ENCODE measurements around the gene STAT4.

STAT4 gene

DNA sequence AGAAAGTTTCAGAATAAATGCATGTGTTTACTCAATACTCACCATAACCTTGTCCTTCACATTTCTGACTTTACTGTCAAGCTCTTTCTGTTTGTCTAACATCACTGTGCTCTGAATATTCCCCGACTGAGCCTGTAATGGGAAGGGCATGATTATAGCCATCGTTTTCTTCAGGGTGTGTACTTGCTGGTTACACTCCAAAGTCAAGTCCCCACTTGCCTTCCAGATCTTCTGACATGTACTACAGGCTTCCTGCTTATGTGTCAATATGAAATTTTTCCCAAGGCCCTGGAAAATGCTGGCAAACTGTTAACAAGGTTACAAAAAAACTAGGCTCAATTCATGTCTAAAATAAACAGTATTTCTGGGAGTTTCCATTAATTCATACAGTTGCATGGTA is 149.8 kb downstream of the STAT4 start:
- Histone ChIP-seq H3K14ac (ENCODE audit: low read length) (no peak overlapping the region), H2BK15ac (ENCODE audit: low read length) (no peak overlapping the region), H3K4me3 (ENCODE audit: low read length in 2 of 2) (no peak overlapping the region), H2AFZ (ENCODE audit: low read length) (no peak overlapping the region), H2AK5ac (ENCODE audit: low read depth, low read length) (no peak overlapping the region), H2BK12ac (ENCODE audit: low read length) (no peak overlapping the region), H3K9ac (ENCODE audit: low read depth, low read length, poor library complexity) (no peak overlapping the region), H3K23ac (ENCODE audit: low read depth, low read length, poor library complexity) (no peak overlapping the region), H3K18ac (ENCODE audit: low read length) (no peak overlapping the region), H3K79me1 (ENCODE audit: low read depth, low read length) (no peaks in the 10 kb centered on the region), H3K36me3 (replicated peaks in 1 of 2; ENCODE audit: control insufficient read depth in 2 of 2, insufficient read depth in 2 of 2, low read length in 2 of 2) (peaks cover 30 to 99% of the 10 kb centered on the region in 2 donors), H3K9me3 (replicated peaks in 1 of 2; ENCODE audit: control insufficient read depth in 2 of 2, insufficient read depth in 1 of 2, low read depth in 1 of 2, low read length in 2 of 2) (peaks cover 0 to 5% of the 10 kb centered on the region in 2 donors), H4K91ac (ENCODE audit: low read depth, low read length, poor library complexity) (no peak overlapping the region), H3K27ac (replicated peaks; ENCODE audit: low read length) (no peak overlapping the region), H3K4me2 (ENCODE audit: insufficient read depth, low read length, poor library complexity, severe bottlenecking) (no peak overlapping the region), H4K8ac (ENCODE audit: low read depth, low read length) (no peak overlapping the region), H3K27me3 (ENCODE audit: control insufficient read depth in 3 of 3, insufficient read depth in 3 of 3, low read depth in 1 of 3, low read length in 3 of 3) (no peaks in the 10 kb centered on the region), H3K4ac (ENCODE audit: low read length) (no peak overlapping the region), H2BK5ac (ENCODE audit: low read length) (no peak overlapping the region), H3K4me1 (ENCODE audit: control insufficient read depth in 2 of 2, insufficient read depth in 1 of 2, low read depth in 1 of 2, low read length in 2 of 2) (no peaks in the 10 kb centered on the region), H2BK120ac (ENCODE audit: low read depth, low read length) (no peak overlapping the region)
- WGBS, 2 donors (ENCODE audit: extremely low coverage in 2 of 2, insufficient read length in 2 of 2, insufficient replicate concordance in 1 of 2), result no CpG with 5 or more reads among the region's 2 CpGs
- no peak for DNase-seq (ENCODE audit: low spot score)

DNA sequence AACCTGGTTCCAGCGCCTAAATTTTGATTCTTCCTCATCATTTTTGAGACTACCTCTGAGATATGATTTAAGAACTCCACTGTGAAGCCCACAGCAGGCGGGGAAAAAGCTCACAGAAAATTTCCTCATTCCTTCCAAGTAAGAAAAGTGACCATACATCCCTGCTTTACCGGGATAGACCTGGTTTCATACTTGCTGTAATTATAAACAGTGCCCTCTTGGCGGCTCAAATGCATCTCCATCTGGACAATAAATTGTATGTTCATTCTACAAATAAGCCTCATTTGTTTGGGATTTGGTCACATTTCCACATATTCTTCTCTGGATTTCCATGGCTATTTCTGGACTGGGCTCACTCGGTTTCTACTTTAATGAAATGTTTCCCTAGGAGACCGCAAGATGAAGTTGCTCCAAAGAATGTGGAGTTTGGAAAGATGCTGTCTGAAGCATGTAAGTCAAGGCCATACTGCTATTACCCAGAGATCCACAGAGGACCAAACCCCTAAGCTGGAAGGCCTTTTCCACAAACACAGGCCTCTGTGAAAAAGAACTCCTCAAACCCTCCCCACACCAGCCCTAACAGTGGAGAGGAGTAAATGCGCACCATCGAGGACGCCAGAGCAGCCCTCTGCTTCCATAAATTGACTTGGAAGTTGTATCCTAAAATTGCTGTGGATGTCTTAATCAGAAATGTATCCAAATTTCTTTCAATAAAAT is 150.7 kb downstream of the STAT4 start:
- no peak overlapping the region for H3K9ac ChIP-seq (ENCODE audit: low read depth, low read length, poor library complexity)
- H2BK15ac ChIP-seq (ENCODE audit: low read length), result no peak overlapping the region
- no peak overlapping the region for H3K4me3 ChIP-seq (ENCODE audit: low read length in 2 of 2)
- no peak overlapping the region for H2BK12ac ChIP-seq (ENCODE audit: low read length)
- peaks cover 0 to 5% of the 10 kb centered on the region in 2 donors for H3K9me3 ChIP-seq (replicated peaks in 1 of 2; ENCODE audit: control insufficient read depth in 2 of 2, insufficient read depth in 1 of 2, low read depth in 1 of 2, low read length in 2 of 2)
- H3K27ac ChIP-seq (replicated peaks; ENCODE audit: low read length), result no peak overlapping the region
- no peak overlapping the region for H2BK120ac ChIP-seq (ENCODE audit: low read depth, low read length)
- no peaks in the 10 kb centered on the region for H3K4me1 ChIP-seq (ENCODE audit: control insufficient read depth in 2 of 2, insufficient read depth in 1 of 2, low read depth in 1 of 2, low read length in 2 of 2)
- no peak overlapping the region for H3K4me2 ChIP-seq (ENCODE audit: insufficient read depth, low read length, poor library complexity, severe bottlenecking)
- H3K14ac ChIP-seq (ENCODE audit: low read length), result no peak overlapping the region
- WGBS, 2 donors (ENCODE audit: extremely low coverage in 2 of 2, insufficient read length in 2 of 2, insufficient replicate concordance in 1 of 2), result no CpG with 5 or more reads among the region's 9 CpGs
- peaks cover 27 to 99% of the 10 kb centered on the region in 2 donors for H3K36me3 ChIP-seq (replicated peaks in 1 of 2; ENCODE audit: control insufficient read depth in 2 of 2, insufficient read depth in 2 of 2, low read length in 2 of 2)
- no peak overlapping the region for H3K23ac ChIP-seq (ENCODE audit: low read depth, low read length, poor library complexity)
- no peaks in the 10 kb centered on the region for H3K79me1 ChIP-seq (ENCODE audit: low read depth, low read length)
- no peak overlapping the region for H2BK5ac ChIP-seq (ENCODE audit: low read length)
- H4K8ac ChIP-seq (ENCODE audit: low read depth, low read length), result no peak overlapping the region
- H3K4ac ChIP-seq (ENCODE audit: low read length), result no peak overlapping the region
- no peak overlapping the region for H4K91ac ChIP-seq (ENCODE audit: low read depth, low read length, poor library complexity)
- H3K27me3 ChIP-seq (ENCODE audit: control insufficient read depth in 3 of 3, insufficient read depth in 3 of 3, low read depth in 1 of 3, low read length in 3 of 3), result no peaks in the 10 kb centered on the region
- no peak overlapping the region for H2AFZ ChIP-seq (ENCODE audit: low read length)
- H2AK5ac ChIP-seq (ENCODE audit: low read depth, low read length), result no peak overlapping the region
- no peak overlapping the region for H3K18ac ChIP-seq (ENCODE audit: low read length)
- DNase-seq (ENCODE audit: low spot score), result no peak

DNA sequence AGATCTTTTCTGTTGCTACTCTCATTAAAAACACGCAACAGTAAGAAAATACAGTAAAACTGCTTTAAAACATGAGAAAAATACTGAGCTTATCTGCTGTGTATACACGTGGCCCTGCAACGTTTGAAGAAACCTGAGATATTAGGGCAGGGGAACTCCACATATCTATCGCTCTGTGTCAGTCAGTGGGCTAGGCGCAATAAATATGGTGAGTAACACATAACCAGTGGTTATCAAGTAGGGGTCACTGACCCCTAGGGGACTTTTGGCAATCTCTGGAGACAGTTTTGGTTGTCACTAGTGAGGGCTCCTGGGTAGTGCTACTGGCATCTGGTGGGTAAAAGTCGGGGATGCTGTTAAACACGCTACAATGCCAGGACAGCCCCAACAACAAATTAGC is 151.7 kb downstream of the STAT4 start:
- Histone ChIP-seq H2BK120ac (ENCODE audit: low read depth, low read length) (no peak overlapping the region), H3K14ac (ENCODE audit: low read length) (no peak overlapping the region), H3K4me2 (ENCODE audit: insufficient read depth, low read length, poor library complexity, severe bottlenecking) (no peak overlapping the region), H3K36me3 (replicated peaks in 1 of 2; ENCODE audit: control insufficient read depth in 2 of 2, insufficient read depth in 2 of 2, low read length in 2 of 2) (peaks cover 31 to 97% of the 10 kb centered on the region in 2 donors), H2BK5ac (ENCODE audit: low read length) (no peak overlapping the region), H3K27me3 (ENCODE audit: control insufficient read depth in 3 of 3, insufficient read depth in 3 of 3, low read depth in 1 of 3, low read length in 3 of 3) (no peaks in the 10 kb centered on the region), H3K18ac (ENCODE audit: low read length) (no peak overlapping the region), H2AFZ (ENCODE audit: low read length) (no peak overlapping the region), H4K91ac (ENCODE audit: low read depth, low read length, poor library complexity) (no peak overlapping the region), H3K27ac (replicated peaks; ENCODE audit: low read length) (no peak overlapping the region), H3K9ac (ENCODE audit: low read depth, low read length, poor library complexity) (no peak overlapping the region), H2BK12ac (ENCODE audit: low read length) (no peak overlapping the region), H3K4ac (ENCODE audit: low read length) (no peak overlapping the region), H2BK15ac (ENCODE audit: low read length) (no peak overlapping the region), H3K79me1 (ENCODE audit: low read depth, low read length) (no peaks in the 10 kb centered on the region), H3K4me3 (ENCODE audit: low read length in 2 of 2) (no peak overlapping the region), H3K9me3 (replicated peaks in 1 of 2; ENCODE audit: control insufficient read depth in 2 of 2, insufficient read depth in 1 of 2, low read depth in 1 of 2, low read length in 2 of 2) (no peaks in the 10 kb centered on the region), H3K4me1 (ENCODE audit: control insufficient read depth in 2 of 2, insufficient read depth in 1 of 2, low read depth in 1 of 2, low read length in 2 of 2) (no peaks in the 10 kb centered on the region), H3K23ac (ENCODE audit: low read depth, low read length, poor library complexity) (no peak overlapping the region), H4K8ac (ENCODE audit: low read depth, low read length) (no peak overlapping the region), H2AK5ac (ENCODE audit: low read depth, low read length) (no peak overlapping the region)
- WGBS, 2 donors (ENCODE audit: extremely low coverage in 2 of 2, insufficient read length in 2 of 2, insufficient replicate concordance in 1 of 2), result no CpG with 5 or more reads among the region's 7 CpGs
- no peak for DNase-seq (ENCODE audit: low spot score)

DNA sequence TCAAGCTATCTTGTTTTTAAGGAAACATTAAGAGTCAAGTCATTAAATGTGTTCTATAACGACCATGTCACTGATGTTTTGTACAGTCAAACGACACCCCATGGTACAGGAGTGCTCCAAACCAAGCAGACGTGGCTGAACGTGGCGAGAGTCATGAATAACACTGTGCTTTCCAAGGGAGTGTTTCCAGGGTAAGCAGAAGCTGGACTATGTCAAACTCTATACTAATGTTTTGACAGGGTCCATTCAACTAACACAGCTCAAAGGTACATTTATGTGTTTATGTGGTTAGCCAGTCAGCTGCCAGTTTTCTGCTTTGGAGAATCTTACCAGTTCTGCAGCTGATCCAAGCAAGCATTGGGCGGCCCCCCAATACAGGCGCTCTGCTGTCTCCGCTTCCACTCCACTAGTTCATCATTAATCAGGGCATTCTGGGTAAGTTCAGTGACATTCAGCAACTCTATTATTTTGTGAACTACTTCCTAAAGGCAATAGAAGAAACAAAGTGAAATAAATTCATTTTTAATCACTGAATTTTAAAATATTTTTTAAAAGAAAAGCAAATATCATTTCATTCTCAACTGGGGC is 153.2 kb downstream of the STAT4 start:
- Histone ChIP-seq H2BK12ac (ENCODE audit: low read length) (no peak overlapping the region), H3K9me3 (replicated peaks in 1 of 2; ENCODE audit: control insufficient read depth in 2 of 2, insufficient read depth in 1 of 2, low read depth in 1 of 2, low read length in 2 of 2) (no peaks in the 10 kb centered on the region), H3K9ac (ENCODE audit: low read depth, low read length, poor library complexity) (no peak overlapping the region), H2AK5ac (ENCODE audit: low read depth, low read length) (no peak overlapping the region), H3K4me3 (ENCODE audit: low read length in 2 of 2) (no peak overlapping the region), H3K14ac (ENCODE audit: low read length) (no peak overlapping the region), H2BK5ac (ENCODE audit: low read length) (no peak overlapping the region), H3K79me1 (ENCODE audit: low read depth, low read length) (no peaks in the 10 kb centered on the region), H3K4me1 (ENCODE audit: control insufficient read depth in 2 of 2, insufficient read depth in 1 of 2, low read depth in 1 of 2, low read length in 2 of 2) (no peaks in the 10 kb centered on the region), H2BK15ac (ENCODE audit: low read length) (no peak overlapping the region), H3K27ac (replicated peaks; ENCODE audit: low read length) (no peak overlapping the region), H3K4me2 (ENCODE audit: insufficient read depth, low read length, poor library complexity, severe bottlenecking) (no peak overlapping the region), H3K4ac (ENCODE audit: low read length) (no peak overlapping the region), H3K27me3 (ENCODE audit: control insufficient read depth in 3 of 3, insufficient read depth in 3 of 3, low read depth in 1 of 3, low read length in 3 of 3) (no peaks in the 10 kb centered on the region), H2AFZ (ENCODE audit: low read length) (no peak overlapping the region), H2BK120ac (ENCODE audit: low read depth, low read length) (no peak overlapping the region), H3K36me3 (replicated peaks in 1 of 2; ENCODE audit: control insufficient read depth in 2 of 2, insufficient read depth in 2 of 2, low read length in 2 of 2) (peaks cover 24 to 97% of the 10 kb centered on the region in 2 donors), H4K91ac (ENCODE audit: low read depth, low read length, poor library complexity) (no peak overlapping the region), H3K18ac (ENCODE audit: low read length) (no peak overlapping the region), H3K23ac (ENCODE audit: low read depth, low read length, poor library complexity) (no peak overlapping the region), H4K8ac (ENCODE audit: low read depth, low read length) (no peak overlapping the region)
- WGBS, 2 donors (ENCODE audit: extremely low coverage in 2 of 2, insufficient read length in 2 of 2, insufficient replicate concordance in 1 of 2), result no CpG with 5 or more reads among the region's 8 CpGs
- DNase-seq (ENCODE audit: low spot score), result no peak

All from neuronal stem cell (in vitro differentiated cells).